Kidney epithelial cell (primary cell): ENCODE results near the gene DHX35. TPM values are rescaled to one million over a fixed set of nuclear protein-coding genes. Genes with fewer than 3 reads are reported as not detected.

Experiments used
- DNase-seq: peaks from one replicate; pipeline ENCODE4 v3.0.0-alpha.2; 2010; ENCODE audit warnings: low read depth
- H3K27me3 ChIP-seq: 2 replicates; pipeline ENCODE4 v1.6.0; 2011; ENCODE audit warnings: low read length; ENCODE audit not compliant: control insufficient read depth, insufficient read depth
- H3K36me3 ChIP-seq: 2 replicates; pipeline ENCODE4 v1.5.1; 2011; ENCODE audit warnings: low read length; ENCODE audit not compliant: control insufficient read depth, insufficient read depth
- H3K4me3 ChIP-seq: 2 replicates; pipeline ENCODE4 v1.5.1; 2011; ENCODE audit warnings: low read depth, mild to moderate bottlenecking, control low read depth, low read length
- CTCF ChIP-seq: IDR thresholded peaks from 2 replicates; pipeline ENCODE4 v1.5.1; 2011; ENCODE audit warnings: mild to moderate bottlenecking, moderate library complexity, low read length, control low read depth, inconsistent platforms; ENCODE audit not compliant: insufficient read depth, poor library complexity, severe bottlenecking
- total RNA-seq: library from RNA; depleted of rRNA; stranded (reverse); fragments of >200 nt; gene quantifications from 2 replicates; pipeline ENCODE4 v1.2.3, GENCODE V29; 2015

DHX35 gene, protein sequence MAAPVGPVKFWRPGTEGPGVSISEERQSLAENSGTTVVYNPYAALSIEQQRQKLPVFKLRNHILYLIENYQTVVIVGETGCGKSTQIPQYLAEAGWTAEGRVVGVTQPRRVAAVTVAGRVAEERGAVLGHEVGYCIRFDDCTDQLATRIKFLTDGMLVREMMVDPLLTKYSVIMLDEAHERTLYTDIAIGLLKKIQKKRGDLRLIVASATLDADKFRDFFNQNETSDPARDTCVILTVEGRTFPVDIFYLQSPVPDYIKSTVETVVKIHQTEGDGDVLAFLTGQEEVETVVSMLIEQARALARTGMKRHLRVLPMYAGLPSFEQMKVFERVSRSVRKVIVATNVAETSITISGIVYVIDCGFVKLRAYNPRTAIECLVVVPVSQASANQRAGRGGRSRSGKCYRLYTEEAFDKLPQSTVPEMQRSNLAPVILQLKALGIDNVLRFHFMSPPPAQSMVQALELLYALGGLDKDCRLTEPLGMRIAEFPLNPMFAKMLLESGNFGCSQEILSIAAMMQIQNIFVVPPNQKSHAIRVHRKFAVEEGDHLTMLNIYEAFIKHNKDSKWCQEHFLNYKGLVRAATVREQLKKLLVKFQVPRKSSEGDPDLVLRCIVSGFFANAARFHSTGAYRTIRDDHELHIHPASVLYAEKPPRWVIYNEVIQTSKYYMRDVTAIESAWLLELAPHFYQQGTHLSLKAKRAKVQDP
- total RNA-seq, result 7.4 and 8.6 TPM in 2 replicates

GRCh38 chr20:38962044-38962927 lies at the start of gene DHX35:
DHX35 (plus strand) TSS chr20:38962344; CDS start chr20:38962368, 24 bp downstream.
- H3K4me3 ChIP-seq, result peak within 1 kb of the TSS; percentile 65
- TF ChIP-seq CTCF, result peak; percentile 43

DNA sequence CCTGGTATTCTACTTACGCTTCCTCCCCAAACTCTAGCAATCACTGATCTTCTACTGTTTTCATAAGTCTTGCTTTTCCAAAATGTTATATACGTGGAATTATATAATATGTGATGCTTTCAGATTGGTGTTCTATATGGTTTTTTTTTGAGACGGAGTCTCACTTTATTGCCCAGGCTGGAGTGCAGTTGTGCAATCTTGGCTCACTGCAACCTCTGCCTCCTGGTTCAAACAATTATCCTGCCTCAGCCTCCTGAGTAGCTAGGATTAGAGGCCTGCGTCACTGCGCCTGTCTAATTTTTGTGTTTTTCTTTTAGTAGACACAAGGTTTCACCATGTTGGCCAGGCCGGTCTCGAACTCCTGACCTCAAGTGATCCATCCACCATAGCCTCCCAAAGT lies 46.8 kb upstream of the DHX35 start:
- peaks cover 15% of the 10 kb centered on the region for H3K27me3 ChIP-seq

More at GRCh38 chr20:38962044-38962927, at the start of gene DHX35:
- H3K27me3 ChIP-seq, result no peaks in the 10 kb centered on the region
- H3K36me3 ChIP-seq, result no peaks in the 10 kb centered on the region
- peak; percentile 75 for DNase-seq

DNA sequence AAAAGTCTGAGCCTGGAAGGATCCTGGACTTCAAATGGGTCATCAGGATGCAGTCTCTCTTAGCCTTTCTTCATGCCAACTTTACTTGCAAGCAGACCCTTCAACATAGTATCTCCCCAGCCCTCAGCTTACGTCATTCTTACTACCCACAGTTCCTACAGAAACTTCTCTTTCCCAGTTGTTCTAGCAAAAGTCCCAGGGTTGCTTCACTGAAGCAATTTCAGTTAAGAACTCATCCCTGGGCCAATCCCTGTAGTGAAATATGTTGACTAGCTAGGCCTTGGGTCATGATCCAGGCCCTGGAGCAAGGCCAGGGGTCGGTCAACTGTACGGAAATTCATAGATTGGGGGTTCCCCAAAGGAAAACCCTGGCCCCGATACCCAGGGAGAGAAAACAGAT lies 44.5 kb upstream of the DHX35 start:
- Histone ChIP-seq H3K4me3 (no peak overlapping the region), H3K36me3 (no peaks in the 10 kb centered on the region), H3K27me3 (peaks cover 27% of the 10 kb centered on the region)
- no peak for DNase-seq
- TF ChIP-seq CTCF, result no peak

More for the DNA sequence above, 46.8 kb upstream of the DHX35 start:
- Histone ChIP-seq H3K36me3 (no peaks in the 10 kb centered on the region), H3K4me3 (no peak overlapping the region)
- DNase-seq, result no peak
- TF ChIP-seq CTCF, result no peak

DNA sequence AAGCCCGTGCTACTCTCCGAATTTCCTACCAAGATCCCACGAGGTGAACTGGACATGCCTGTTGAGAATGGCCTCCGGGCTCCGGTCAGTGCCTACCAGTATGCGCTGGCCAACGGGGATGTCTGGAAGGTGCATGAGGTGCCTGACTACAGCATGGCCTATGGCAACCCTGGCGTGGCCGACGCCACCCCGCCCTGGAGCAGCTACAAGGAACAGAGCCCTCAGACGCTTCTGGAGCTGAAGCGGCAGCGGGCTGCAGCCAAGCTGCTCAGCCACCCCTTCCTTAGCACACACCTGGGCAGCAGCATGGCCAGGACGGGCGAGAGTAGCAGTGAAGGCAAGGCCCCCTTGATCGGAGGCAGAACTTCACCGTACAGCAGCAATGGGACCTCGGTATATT lies 44.0 kb upstream of the DHX35 start:
- H3K36me3 ChIP-seq, result no peaks in the 10 kb centered on the region
- H3K27me3 ChIP-seq, result peaks cover 27% of the 10 kb centered on the region
- H3K4me3 ChIP-seq, result no peak overlapping the region
- DNase-seq, result no peak
- TF ChIP-seq CTCF, result no peak

GRCh38 chr20:38919683-38920082 lies 42.5 kb upstream of the DHX35 start:
- Histone ChIP-seq H3K36me3 (no peaks in the 10 kb centered on the region), H3K4me3 (no peak overlapping the region), H3K27me3 (peaks cover 27% of the 10 kb centered on the region)
- DNase-seq, result no peak
- no peak for TF ChIP-seq CTCF
